K562 (cell line): ENCODE data around the gene GHDC. TPM values are rescaled to one million over a fixed set of nuclear protein-coding genes. Genes with fewer than 3 reads are reported as not detected.

ENCODE experiments used
- ATAC-seq: fragments of 200-7000 bp; cut with Tn5 transposase; 3 replicates; pipeline ENCODE4 v1.9.1; 2020; ENCODE audit warnings: moderate library complexity
- BruUV-seq: library from RNA; stranded (reverse); fragments of 400-500 nt; replicated peaks from 2 replicates; lab custom pipeline; 2021; lab: Mats Ljungman, UMichigan
- CTCF ChIA-PET: fragments of 300-600 bp; formaldehyde crosslinking; extraction: SDS; loops from one replicate; lab custom pipeline; 2021; ENCODE audit warnings: low intra/inter-chr PET ratio; lab: Yijun Ruan, JAX
- POLR2A ChIA-PET: fragments of 300-600, 350-650 bp; sonication (Branson Sonifier 250); formaldehyde crosslinking; extraction: SDS; loops from one replicate; lab custom pipeline; 2021; ENCODE audit warnings: antibody characterized with exemption, inconsistent platforms; lab: Yijun Ruan, JAX
- DNase-seq, 4 experiments: peaks; one replicate each; pipeline versions ENCODE4 v3.0.0 to v3.0.0-alpha.2; 2011 to 2018; ENCODE audit warnings: low spot score in 3 of 4, mixed read lengths in 3 of 4; ENCODE audit errors: extremely low read depth in 1 of 4
- FAIRE-seq: peaks from 2 replicates; lab custom pipeline; 2011; peaks lifted over from hg19 to GRCh38; lab: Jason Lieb, UNC
- H2AFZ ChIP-seq: 2 replicates; pipeline ENCODE4 v1.6.0; 2011; ENCODE audit warnings: low read depth, low read length, control low read depth, inconsistent platforms
- H3K27ac ChIP-seq: fragments of 200-600 bp; 3 replicates; pipeline ENCODE4 v1.8.0; 2011; ENCODE audit warnings: low read depth, mild to moderate bottlenecking, control low read depth, inconsistent platforms, low read length, moderate library complexity, mixed read lengths; ENCODE audit errors: extremely low read depth
- H3K27me3 ChIP-seq, 2 experiments: fragments of 300-600 bp in 1 of 2; 2 replicates in 1 of 2; 3 replicates in 1 of 2; pipeline versions ENCODE4 v1.6.0 to v1.8.0; 2011; ENCODE audit warnings: inconsistent platforms in 2 of 2, low read length in 2 of 2, mild to moderate bottlenecking in 1 of 2, mixed read lengths in 1 of 2, moderate library complexity in 1 of 2; ENCODE audit not compliant: control insufficient read depth in 2 of 2, insufficient read depth in 2 of 2
- H3K36me3 ChIP-seq: fragments of 300-600 bp; 3 replicates; pipeline ENCODE4 v1.8.0; 2011; ENCODE audit warnings: mild to moderate bottlenecking, low read length, inconsistent platforms; ENCODE audit not compliant: control insufficient read depth, insufficient read depth
- H3K4me1 ChIP-seq, 2 experiments: fragments of 200-600 bp in 1 of 2; replicated peaks in 1 of 2; 2 replicates in 1 of 2; 3 replicates in 1 of 2; pipeline versions ENCODE4 v1.5.1 to v1.8.0; 2011; ENCODE audit warnings: inconsistent platforms in 2 of 2, low read length in 2 of 2, mild to moderate bottlenecking in 1 of 2, mixed read lengths in 1 of 2, moderate library complexity in 1 of 2; ENCODE audit not compliant: control insufficient read depth in 2 of 2, insufficient read depth in 2 of 2
- H3K4me2 ChIP-seq: 2 replicates; pipeline ENCODE4 v1.6.1; 2011; ENCODE audit warnings: low read length, control low read depth, inconsistent platforms, mixed read lengths; ENCODE audit not compliant: insufficient read depth
- H3K4me3 ChIP-seq: fragments of 200-600 bp; sonication (generic), shearing (Covaris generic); 2 replicates; pipeline ENCODE4 v1.5.1; 2016; ENCODE audit warnings: control low read depth, inconsistent platforms
- H3K79me2 ChIP-seq: fragments of 200-600 bp; 3 replicates; pipeline ENCODE4 v1.8.0; 2011; ENCODE audit warnings: low read length, inconsistent platforms; ENCODE audit not compliant: control insufficient read depth, insufficient read depth
- H3K9ac ChIP-seq, 2 experiments: 2 replicates each; pipeline versions ENCODE4 v1.6.0 to v1.6.1; 2011; ENCODE audit warnings: low read depth in 2 of 2, low read length in 2 of 2, control low read depth in 1 of 2, inconsistent platforms in 1 of 2, mild to moderate bottlenecking in 1 of 2, mixed read lengths in 1 of 2; ENCODE audit not compliant: insufficient read depth in 1 of 2
- H3K9me1 ChIP-seq: one replicate; pipeline ENCODE4 v1.6.0; 2011; ENCODE audit warnings: inconsistent platforms, mild to moderate bottlenecking, low read length, moderate library complexity; ENCODE audit not compliant: control insufficient read depth, insufficient read depth
- H3K9me3 ChIP-seq: replicated peaks from 2 replicates; pipeline ENCODE4 v1.5.1; 2011; ENCODE audit warnings: low read depth, low read length, inconsistent platforms; ENCODE audit not compliant: control insufficient read depth, insufficient read depth
- H4K20me1 ChIP-seq: replicated peaks from 2 replicates; pipeline ENCODE4 v1.6.1; 2011; ENCODE audit warnings: low read length, inconsistent platforms, mixed read lengths; ENCODE audit not compliant: control insufficient read depth, insufficient read depth
- CBX3 ChIP-seq, 2 experiments: IDR thresholded peaks; 1 replicate in 1 of 2; 2 replicates in 1 of 2; pipeline ENCODE4 v1.6.1; 2012; ENCODE audit warnings: inconsistent platforms in 2 of 2, low read length in 2 of 2, borderline replicate concordance in 1 of 2, control low read depth in 1 of 2
- FUS ChIP-seq: fragments of 200-400 bp; formaldehyde crosslinking; optimal IDR thresholded peaks from 2 replicates; pipeline ENCODE3; 2017; ENCODE audit warnings: low read depth, low read length
- HIVEP1 ChIP-seq: fragments of 250-450 bp; sonication (Bioruptor Pico); IDR thresholded peaks from 2 replicates; pipeline ENCODE4 v1.4.0; 2020; ENCODE audit warnings: mild to moderate bottlenecking
- MIER1 ChIP-seq: fragments of 450-650 bp; IDR thresholded peaks from 2 replicates; pipeline ENCODE4 v1.6.1; 2016; ENCODE audit warnings: antibody characterized with exemption, mild to moderate bottlenecking, low read depth
- NUFIP1 ChIP-seq: fragments of 450-650 bp; IDR thresholded peaks from 2 replicates; pipeline ENCODE4 v1.6.1; 2018; ENCODE audit not compliant: partially characterized antibody
- PML ChIP-seq: IDR thresholded peaks from 2 replicates; pipeline ENCODE4 v1.6.1; 2012; ENCODE audit warnings: low read length, inconsistent platforms
- RUNX1 ChIP-seq: sonication (generic); IDR thresholded peaks from 2 replicates; pipeline ENCODE4 v1.6.1; 2016; ENCODE audit warnings: antibody characterized with exemption, low read depth
- ZC3H8 ChIP-seq: fragments of 450-650 bp; IDR thresholded peaks from 2 replicates; pipeline ENCODE4 v1.6.1; 2017
- WGBS: fragments of 100-300 bp; shearing (Covaris generic); methylation state at CpG from one replicate; pipeline ENCODE4 v1.1.6; 2016; ENCODE audit warnings: low coverage, mixed read lengths; ENCODE audit not compliant: insufficient coverage; ENCODE audit errors: missing lambda C conversion rate; 5-methylcytosine and 5-hydroxymethylcytosine counted together
- in situ Hi-C: fragments of 300-500 bp; cut with MboI; formaldehyde crosslinking; loops from 4 replicates; pipeline ENCODE4 v1.15.0; 2018; ENCODE audit warnings: inconsistent platforms, mixed read lengths
- intact Hi-C: fragments of 100-400 bp; cut with micrococcal nuclease; formaldehyde crosslinking; loops from 2 replicates; pipeline ENCODE4 v1.14.2; 2022
- polyA plus RNA-seq, 8 experiments: library from polyadenylated mRNA; depleted of rRNA in 4 of 8; stranded (reverse) in 5 of 8; unstranded in 3 of 8; fragments of >200 nt; fragmentation: Nextera tagmentation in 2 of 8; fragmentation: Illumina TruSeq in 1 of 8; extraction: Ambion mirVana in 2 of 8; extraction: Trizol in 1 of 8; gene quantifications; 2 replicates each; pipeline versions ENCODE4 v1.2.1 to v1.2.3, GENCODE V29; 2011 to 2014; ENCODE audit warnings: inconsistent platforms in 1 of 8, missing spikeins in 1 of 8
- total RNA-seq, 7 experiments: library from RNA; depleted of rRNA in 6 of 7; stranded (reverse); fragments of >200 nt in 6 of 7; fragmentation: Illumina TruSeq in 2 of 7; extraction: Trizol in 2 of 7; gene quantifications; 2 replicates each; pipeline versions ENCODE4 v1.2.1 to v1.2.3, GENCODE V29; 2011 to 2021; ENCODE audit warnings: low replicate concordance in 1 of 7
- TF ChIP-seq, protein P1 (sequence below): fragments of 150-350 bp; conservative IDR thresholded peaks from 2 replicates; pipeline ENCODE4 v1.6.1; 2014; ENCODE audit warnings: low read length
- TF ChIP-seq, protein P2 (sequence below): fragments of 450-650 bp; IDR thresholded peaks from 2 replicates; pipeline ENCODE4 v1.6.1; 2016; ENCODE audit warnings: missing biosample characterization, missing genetic modification characterization

GHDC gene
- total and polyA plus RNA-seq, 9 of the 15 experiments (the other 6 are each of a cell fraction or from before 2014, with no cell fraction given) = 0.65 to 23.2 (median 11.2) TPM

DNA sequence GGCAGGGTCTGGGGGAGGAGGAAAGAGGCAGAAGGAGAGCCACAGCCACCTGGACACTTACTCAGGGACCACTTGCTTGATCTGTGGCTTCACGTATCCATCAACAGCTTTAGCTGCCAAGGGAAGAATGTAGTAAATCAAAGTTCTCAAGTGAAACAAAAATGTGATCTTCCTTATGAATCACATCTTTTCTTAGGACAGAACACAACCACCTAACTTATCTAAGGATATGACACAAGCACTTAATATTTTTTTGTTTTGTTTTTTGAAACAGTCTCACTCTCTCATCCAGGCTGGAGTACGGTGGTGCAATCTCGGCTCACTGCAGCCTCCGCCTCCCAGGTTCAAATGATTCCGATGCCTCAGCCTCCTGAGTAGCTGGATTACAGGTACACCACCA is 8.4 kb upstream of the GHDC start:
- ATAC-seq (no peak), FAIRE-seq (no peak), DNase-seq (no peak)
- 98% methylated on average over 5 of the region's 5 CpGs for WGBS
- Histone ChIP-seq H3K36me3 (peaks cover 87% of the 10 kb centered on the region), H3K9ac (no peak overlapping the region), H3K79me2 (no peaks in the 10 kb centered on the region), H3K4me1 (peaks cover 15% of the 10 kb centered on the region in 2 experiments; a peak in 4 of 5 replicates), H3K4me2 (no peak overlapping the region), H2AFZ (no peak overlapping the region), H3K4me3 (no peak overlapping the region), H3K9me1 (no peaks in the 10 kb centered on the region), H4K20me1 (no peaks in the 10 kb centered on the region), H3K27ac (no peak overlapping the region), H3K9me3 (no peaks in the 10 kb centered on the region), H3K27me3 (no peaks in the 10 kb centered on the region)
- no TSS peak for BruUV-seq
- in situ Hi-C loops (no loop called here), intact Hi-C loops (no loop called here)
- no peak for TF ChIP-seq CBX3 (IDR thresholded peaks at IDR 0.05; ENCODE audit: borderline replicate concordance in 1 of 2, low read length in 2 of 2)
- TF ChIP-seq, protein P1, sequence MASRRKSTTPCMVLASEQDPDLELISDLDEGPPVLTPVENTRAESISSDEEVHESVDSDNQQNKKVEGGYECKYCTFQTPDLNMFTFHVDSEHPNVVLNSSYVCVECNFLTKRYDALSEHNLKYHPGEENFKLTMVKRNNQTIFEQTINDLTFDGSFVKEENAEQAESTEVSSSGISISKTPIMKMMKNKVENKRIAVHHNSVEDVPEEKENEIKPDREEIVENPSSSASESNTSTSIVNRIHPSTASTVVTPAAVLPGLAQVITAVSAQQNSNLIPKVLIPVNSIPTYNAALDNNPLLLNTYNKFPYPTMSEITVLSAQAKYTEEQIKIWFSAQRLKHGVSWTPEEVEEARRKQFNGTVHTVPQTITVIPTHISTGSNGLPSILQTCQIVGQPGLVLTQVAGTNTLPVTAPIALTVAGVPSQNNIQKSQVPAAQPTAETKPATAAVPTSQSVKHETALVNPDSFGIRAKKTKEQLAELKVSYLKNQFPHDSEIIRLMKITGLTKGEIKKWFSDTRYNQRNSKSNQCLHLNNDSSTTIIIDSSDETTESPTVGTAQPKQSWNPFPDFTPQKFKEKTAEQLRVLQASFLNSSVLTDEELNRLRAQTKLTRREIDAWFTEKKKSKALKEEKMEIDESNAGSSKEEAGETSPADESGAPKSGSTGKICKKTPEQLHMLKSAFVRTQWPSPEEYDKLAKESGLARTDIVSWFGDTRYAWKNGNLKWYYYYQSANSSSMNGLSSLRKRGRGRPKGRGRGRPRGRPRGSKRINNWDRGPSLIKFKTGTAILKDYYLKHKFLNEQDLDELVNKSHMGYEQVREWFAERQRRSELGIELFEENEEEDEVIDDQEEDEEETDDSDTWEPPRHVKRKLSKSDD = no peak
- TF ChIP-seq NUFIP1 = no peak
- no peak for TF ChIP-seq HIVEP1 (CRISPR knock-in tag)
- no peak for TF ChIP-seq RUNX1
- TF ChIP-seq FUS = no peak
- no peak for TF ChIP-seq PML
- no peak for TF ChIP-seq ZC3H8
- TF ChIP-seq, protein P2, sequence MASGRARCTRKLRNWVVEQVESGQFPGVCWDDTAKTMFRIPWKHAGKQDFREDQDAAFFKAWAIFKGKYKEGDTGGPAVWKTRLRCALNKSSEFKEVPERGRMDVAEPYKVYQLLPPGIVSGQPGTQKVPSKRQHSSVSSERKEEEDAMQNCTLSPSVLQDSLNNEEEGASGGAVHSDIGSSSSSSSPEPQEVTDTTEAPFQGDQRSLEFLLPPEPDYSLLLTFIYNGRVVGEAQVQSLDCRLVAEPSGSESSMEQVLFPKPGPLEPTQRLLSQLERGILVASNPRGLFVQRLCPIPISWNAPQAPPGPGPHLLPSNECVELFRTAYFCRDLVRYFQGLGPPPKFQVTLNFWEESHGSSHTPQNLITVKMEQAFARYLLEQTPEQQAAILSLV (tag) = no peak
- TF ChIP-seq MIER1 = no peak
- CTCF ChIA-PET = no interaction called here
- POLR2A ChIA-PET = interaction anchor here (1.3 to 1.4 kb wide), 2 partner anchors 23 to 52 kb away, joined by 3 read pairs; no protein-coding TSS in a partner anchor
